NB4 (cell line): ENCODE measurements around the gene TRABD2B.

Experiments
- POLR2A ChIP-seq: IDR thresholded peaks from 2 replicates; pipeline ENCODE4 v1.6.1; 2011; ENCODE audit warnings: mild to moderate bottlenecking; ENCODE audit not compliant: insufficient read length; ENCODE audit errors: extremely low read depth
- TF ChIP-seq, protein P1 (sequence below): IDR thresholded peaks from one replicate; pipeline ENCODE4 v1.5.1; 2012; ENCODE audit warnings: low read depth, low read length

DNA sequence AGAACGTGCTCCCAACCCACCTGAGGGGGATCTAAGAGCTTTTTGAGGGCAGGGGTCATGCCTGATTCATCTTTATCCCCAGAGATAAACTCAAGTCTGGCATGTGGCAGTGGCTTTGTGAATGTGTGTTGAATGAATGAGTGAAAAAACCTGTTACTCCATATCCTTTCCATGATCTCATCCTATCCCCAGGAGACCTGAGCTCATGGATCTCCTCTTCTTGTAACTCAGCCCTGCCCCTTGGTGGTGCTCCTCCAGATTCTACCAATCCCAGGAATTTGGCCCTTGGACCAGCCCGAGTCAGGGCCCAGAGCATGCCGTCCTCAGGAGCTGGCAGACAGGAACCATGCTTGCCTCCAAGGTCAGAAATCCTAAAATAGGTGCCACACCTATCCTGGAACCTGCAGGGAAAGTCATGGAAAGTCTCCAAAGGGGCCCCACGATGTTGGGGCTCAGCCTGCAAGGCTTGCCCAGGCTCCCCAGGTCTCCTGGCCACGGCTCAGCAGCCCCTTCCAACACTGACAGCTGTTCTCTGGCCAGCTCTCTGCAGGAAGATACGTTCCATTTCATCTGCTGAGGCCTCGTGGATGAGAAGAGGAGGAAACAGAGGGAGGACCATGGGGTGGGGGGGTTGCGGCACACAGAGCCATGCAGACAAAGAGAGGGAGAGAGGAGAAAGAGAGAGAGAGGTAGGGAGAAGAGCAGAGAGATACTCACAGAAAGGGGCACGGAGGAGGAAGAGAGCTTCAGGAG lies 214.6 kb downstream of the TRABD2B start:
- TF ChIP-seq, protein P1, sequence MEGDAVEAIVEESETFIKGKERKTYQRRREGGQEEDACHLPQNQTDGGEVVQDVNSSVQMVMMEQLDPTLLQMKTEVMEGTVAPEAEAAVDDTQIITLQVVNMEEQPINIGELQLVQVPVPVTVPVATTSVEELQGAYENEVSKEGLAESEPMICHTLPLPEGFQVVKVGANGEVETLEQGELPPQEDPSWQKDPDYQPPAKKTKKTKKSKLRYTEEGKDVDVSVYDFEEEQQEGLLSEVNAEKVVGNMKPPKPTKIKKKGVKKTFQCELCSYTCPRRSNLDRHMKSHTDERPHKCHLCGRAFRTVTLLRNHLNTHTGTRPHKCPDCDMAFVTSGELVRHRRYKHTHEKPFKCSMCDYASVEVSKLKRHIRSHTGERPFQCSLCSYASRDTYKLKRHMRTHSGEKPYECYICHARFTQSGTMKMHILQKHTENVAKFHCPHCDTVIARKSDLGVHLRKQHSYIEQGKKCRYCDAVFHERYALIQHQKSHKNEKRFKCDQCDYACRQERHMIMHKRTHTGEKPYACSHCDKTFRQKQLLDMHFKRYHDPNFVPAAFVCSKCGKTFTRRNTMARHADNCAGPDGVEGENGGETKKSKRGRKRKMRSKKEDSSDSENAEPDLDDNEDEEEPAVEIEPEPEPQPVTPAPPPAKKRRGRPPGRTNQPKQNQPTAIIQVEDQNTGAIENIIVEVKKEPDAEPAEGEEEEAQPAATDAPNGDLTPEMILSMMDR = no peak
- no peak for TF ChIP-seq POLR2A
